CD4-positive, alpha-beta T cell treated with Interleukin-6 for 4 hours (primary cell): ENCODE measurements around the gene ALPG.
"Not testable (repeated sequence)": the region's sequence is repeated elsewhere in the genome, so short reads cannot be mapped to it uniquely, and the experiment has no call there.

Experiments used
- DNase-seq: peaks from one replicate; pipeline ENCODE4 v3.0.0-alpha.2; 2020; ENCODE audit warnings: mixed read lengths

Gene ALPG

DNA sequence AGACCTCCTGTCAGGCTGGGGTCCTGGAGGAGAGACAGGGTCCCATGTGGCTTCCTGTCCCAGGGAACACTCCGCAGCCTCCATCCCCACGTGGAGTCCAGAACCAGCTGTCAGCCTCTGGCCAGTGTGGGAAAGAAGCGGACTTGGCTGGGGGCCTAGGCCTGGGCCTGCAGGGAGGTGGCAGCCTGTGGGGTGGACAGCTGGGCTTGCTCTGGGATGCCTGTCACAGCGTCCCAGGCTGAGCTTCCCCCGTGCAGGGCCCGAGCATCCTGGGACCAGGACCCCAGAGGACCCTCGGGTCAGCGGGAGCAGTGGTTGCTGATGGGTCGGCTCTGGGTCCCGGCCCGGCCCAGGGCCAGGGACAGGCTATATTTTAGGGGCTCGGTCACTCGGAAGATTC lies 35.8 kb downstream of the ALPG start:
- not testable (repeated sequence) for DNase-seq

DNA sequence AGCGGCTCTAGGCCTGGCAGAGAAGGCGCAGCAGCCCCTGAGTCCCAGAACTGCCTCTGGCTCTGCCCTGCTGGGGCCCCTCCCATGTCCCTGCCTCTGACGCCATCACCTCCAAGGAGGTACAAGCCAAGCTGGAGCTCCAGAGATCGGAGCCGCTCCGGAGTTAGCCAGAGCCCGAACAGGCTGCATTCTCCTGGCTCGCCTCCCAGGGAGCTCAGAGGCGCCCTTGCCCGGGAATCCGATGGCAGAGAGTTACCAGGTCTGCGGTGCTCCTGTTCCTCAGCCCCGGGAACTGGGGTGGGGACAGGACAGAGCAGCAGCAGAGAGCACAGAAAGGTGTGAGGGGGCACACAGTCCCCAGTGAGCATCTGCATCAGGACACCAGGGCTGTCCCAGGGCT lies 36.4 kb downstream of the ALPG start:
- DNase-seq: not testable (repeated sequence)

DNA sequence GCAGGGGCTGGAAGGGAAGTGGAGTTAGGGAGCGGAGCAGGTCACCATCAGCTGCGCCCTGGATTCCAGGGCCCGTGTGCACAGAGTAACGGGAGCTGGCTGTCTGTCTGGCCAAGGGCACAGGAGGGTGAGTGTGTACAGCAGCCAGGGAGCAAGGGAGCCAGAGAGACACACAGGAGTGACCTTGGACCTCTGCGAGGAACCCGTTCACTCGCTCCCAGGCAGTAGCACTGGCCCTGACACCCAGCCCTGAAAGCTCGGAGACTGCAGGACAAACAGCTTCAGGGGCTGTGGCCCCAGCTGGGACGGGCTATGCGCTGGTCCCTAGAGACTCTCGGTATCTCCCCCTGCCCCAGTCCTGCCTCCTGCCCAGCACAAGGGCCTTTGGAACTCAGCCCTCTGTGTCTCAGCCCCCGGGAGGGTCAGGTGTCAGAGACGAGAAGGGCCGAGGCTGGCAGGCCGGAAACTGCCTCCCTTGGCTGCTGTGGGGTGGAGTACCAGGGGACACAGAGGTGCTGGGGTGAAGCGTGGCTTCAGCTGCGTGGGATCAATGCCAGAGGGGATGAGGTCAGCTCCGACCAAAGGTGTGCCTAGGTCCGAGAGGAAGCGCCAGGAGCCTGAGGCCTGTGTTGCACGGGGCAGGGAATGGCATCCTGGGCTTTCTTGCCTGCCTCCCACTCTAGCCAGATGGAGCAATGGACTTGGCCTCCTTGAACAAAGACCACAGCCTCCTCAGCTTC lies 37.2 kb downstream of the ALPG start:
- not testable (repeated sequence) for DNase-seq

DNA sequence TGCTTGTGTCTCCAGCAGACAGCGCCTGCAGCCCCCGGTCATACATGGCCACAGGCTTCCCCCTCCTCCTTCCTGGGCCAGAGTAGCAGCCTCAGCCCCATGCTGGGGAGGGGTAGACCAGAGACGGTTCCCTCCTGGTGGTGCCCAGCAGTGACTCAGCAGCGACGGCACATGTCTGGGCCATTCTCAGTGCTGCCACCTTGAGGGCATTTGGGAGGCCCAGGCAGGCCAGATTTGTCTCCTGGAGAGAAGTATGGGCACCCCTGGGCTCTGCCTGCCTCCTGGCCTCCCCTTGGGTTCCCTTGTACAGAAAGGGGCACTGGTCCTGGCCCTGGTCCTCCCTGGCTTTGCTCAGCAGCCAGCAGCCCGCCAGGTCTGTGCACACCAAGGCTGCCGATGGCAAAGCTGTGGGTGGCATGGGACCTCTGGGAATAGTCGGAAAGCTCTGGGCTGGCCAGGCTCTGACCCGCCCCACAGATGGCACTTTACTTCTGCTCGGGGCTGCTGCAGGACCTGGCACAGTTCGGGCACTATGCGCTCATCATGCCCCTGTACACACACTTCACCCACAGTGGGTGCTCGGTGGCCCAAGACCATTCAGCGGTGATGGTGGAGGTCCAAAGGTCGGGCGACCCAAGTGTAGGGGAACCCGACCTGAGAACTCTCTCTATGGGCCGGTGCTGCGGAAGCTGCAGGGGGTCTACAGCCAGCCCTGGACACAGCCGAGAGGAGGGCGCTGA lies 37.9 kb downstream of the ALPG start:
- DNase-seq: peak; percentile 65

DNA sequence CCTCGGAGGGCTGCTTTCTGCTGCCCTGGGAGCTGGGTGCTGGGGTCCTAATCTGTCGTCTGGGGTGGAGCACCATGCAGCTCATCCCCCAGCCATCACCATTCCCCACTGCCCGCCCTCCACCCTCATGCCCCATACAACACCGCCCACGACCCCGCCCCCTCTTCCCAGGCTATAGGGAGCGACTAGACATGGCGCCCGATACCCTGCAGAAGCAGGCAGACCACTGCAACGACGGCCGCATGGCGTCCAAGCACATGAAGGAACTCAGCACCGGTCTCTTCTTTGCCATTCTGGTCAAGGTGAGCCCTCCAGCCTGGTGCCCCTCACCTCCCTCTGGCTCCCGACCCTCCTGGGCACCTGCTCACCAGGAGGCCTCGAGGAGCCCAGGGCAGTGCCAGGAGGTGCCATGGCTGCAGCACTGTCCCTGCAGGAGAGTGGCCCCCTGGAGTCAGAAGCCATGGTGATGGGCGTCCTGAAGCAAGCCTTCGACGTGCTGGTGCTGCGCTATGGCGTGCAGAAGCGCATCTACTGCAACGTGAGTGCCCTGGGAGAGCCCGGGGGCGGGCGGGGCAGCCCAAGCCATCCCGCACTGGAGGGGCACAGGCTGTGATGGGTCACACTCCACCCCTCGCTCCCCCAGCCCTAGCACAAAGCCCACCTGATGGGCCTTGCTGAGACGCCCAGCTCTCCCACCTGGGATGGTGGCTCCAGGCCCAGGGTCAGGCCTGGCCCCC lies 38.7 kb downstream of the ALPG start:
- DNase-seq: not testable (repeated sequence)

DNA sequence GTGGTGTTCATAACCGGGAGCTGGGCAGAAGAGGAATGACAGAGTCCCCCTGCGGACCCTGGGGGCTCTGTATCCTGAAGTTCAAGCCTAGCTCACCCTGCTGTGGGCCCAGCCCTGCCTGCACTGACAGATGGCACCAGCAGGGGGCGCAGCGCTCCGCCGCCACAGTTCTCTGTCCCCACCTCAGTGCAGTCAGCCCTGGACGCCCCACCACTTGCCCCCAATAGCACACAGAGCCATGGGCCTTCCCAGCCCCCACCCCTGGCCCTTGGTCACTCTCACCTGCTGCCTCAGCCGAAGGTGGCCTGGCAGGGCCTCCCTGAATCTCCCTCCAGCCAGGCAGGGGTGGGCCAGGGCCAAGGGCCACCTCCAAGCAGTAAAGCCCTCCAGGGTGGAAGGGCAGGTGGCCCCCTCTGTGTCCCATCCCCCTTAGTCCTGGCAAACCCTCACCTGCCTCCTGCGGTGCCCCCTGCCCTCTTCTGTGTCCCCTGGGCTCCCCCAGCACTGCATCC lies 39.7 kb downstream of the ALPG start:
- not testable (repeated sequence) for DNase-seq

DNA sequence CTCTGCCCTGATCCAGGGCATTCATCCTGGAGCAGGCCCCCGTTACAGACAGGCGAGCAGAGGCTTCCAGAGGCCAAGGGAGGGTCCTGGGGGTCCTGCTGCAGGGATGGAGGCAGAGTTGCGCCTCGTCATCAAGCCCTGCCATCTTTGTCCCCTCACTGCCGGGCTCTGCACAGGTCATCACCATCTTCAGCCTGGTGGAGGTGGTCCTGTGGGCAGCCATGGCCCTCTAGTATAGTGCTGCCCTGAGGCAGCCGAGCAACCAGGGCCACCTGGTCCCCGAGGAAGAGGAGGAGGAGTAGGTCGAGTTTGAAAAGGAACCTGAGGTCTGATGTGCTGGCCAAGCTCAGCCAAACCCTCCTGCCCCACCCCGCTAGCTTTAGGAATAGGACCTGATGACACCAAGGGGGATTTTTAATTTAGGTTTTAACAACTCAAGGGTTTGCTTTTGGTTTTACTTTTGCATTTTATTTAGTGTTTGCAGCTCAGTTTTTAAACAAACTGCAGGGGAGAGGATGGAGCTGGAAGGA lies 40.5 kb downstream of the ALPG start:
- DNase-seq: no peak

DNA sequence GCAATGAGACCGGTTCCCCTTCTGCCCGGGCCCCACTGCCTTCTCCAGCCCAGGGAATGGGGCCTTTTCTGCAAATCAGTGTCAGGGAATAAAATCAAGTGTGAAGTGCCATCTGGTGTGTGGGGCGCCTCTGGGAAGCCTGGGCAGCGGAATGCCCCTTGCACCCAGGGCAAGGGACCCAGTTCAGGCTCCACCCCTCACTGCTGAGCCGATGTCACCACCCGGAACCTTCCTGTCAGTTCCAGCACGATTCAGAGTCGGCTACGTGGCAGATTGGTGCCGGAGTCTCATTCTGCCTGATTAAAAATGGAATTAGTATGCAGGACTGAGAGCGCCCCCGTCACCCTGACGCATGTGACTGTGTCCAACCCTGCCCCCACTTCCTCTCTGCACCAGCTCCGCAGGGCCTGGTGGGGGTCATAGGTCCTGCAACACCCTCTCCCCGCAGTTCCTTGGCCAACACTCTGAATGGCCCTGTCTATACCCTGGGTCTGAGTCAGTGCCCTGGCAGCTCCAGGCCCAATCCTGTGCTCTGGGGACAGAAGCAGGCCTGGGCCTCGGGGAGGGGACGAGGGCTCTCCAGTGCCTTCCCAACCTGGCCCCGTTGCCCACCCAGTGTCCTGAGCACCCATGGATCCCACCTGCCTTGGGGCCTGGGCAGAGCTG lies 41.1 kb downstream of the ALPG start:
- DNase-seq: no peak

DNA sequence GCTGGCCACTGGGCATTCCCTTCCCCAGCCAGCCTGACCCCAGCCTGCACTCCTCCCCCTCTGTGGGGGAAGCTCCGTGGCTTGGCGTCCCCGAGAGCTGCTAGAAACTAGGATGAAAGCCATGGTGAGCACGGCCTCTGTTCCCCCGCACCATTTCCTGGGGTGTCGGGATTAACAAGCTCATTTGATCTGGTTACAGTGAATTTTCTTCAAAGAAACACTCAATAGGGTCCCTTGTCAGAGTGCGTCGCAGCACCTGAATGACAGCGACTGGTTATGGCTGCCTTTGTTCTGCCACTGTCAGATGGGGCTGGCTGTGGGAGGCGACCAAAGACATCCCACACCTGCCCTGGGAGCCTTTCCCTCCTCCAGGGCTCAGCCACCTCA lies 41.7 kb downstream of the ALPG start:
- no peak for DNase-seq

DNA sequence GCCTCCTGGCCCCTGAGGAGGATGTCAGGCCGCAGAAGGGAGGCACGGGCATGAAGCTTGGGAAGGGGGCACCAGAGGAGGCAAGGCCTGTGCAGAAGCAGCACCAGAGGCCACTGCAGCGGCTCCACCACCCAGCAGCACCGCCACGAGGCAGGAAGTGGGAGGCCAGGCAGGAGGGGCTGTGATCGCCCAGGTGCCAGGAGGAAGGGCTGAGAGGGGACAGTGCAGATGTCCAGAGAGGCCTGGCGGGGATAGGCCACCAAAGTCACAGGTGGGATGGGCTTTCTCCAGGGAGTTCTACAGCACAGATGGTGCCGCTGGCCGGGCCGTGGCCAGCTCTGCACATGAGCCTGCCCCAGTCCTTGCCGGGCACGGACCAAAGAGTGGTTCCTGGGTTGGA lies 43.3 kb downstream of the ALPG start:
- DNase-seq: no peak

DNA sequence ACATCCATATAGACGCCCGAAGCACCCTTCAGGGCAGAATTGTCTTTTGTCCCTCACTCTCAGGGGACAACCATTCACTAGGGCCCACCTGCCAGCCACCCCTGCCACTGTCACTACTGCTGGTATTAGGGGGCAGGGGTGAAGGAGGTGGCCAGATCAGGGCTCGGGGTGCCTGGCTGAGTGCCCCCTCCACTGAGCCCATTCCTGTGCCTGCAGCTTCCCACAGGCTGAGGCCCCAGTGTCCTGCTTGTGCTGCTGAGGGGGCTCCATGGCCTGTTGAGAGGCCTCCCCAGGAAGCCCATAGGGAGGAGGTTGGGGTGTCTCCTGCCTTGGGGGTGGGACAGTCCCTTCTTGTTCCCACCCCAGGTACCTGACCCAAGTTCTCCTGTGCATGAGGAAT lies 45.0 kb downstream of the ALPG start:
- DNase-seq: not testable (repeated sequence)

DNA sequence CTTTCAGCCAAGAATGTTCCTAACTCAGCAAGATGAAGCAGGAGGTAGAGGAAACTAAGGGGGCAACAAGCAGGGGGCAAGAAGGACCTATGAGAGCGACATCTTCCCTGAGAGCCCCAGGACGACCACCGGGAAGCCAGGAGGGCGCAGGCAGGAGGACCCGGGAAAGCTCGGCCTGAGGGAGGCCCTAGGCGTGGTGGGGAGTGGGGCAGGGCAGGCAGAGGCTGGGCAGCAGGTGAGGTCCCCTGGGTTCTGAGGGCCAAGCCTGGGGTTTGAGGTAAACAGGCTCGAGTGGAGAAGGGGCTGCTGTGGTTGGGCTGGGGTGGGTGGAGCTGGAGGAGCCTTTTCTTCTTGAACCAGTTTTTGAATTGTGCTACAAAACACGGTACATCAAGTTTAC lies 48.0 kb downstream of the ALPG start:
- no peak for DNase-seq

DNA sequence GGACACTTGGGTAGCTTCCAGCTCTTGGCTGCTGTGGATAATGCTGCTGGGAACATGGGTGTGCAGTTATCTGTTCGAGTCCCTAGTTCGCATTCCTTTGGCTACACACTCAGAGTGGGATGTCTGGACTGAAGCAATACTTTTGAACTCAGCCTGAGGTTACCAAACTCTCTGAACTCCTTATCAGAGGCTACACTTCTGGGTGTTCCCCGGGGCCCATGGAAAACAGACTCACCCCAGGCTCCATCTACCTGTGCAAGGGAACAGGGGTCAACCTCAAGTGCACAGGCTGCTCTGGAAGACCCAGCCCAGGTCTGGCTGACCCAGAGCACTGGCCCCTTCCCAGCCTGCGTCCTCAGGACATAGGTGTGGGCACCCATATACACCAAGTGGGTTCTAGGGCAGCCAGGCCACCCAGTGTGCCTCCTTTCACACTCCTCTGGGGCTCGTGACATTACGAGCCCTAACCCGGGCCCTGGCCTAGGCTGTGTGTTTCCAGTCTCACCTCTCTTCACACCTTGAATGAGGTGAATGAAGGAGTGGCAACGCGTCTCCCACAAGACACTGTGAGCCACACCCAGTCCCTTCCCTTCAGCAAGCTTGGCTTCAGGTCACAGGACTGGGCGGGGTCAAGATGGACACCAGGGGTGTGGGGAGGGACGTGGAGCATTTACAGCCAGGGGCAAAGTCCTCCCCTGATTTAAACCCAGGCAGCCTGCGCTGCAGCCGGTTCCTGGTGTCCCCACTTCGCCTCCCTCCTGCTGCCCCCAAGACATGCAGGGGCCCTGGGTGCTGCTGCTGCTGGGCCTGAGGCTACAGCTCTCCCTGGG lies 49.0 kb downstream of the ALPG start, which contains the start of gene ALPI:
ALPI (plus strand) TSS at position 728 of the 830 bp plus-strand sequence; CDS start at position 775, 47 bp downstream.
- no peak for DNase-seq

DNA sequence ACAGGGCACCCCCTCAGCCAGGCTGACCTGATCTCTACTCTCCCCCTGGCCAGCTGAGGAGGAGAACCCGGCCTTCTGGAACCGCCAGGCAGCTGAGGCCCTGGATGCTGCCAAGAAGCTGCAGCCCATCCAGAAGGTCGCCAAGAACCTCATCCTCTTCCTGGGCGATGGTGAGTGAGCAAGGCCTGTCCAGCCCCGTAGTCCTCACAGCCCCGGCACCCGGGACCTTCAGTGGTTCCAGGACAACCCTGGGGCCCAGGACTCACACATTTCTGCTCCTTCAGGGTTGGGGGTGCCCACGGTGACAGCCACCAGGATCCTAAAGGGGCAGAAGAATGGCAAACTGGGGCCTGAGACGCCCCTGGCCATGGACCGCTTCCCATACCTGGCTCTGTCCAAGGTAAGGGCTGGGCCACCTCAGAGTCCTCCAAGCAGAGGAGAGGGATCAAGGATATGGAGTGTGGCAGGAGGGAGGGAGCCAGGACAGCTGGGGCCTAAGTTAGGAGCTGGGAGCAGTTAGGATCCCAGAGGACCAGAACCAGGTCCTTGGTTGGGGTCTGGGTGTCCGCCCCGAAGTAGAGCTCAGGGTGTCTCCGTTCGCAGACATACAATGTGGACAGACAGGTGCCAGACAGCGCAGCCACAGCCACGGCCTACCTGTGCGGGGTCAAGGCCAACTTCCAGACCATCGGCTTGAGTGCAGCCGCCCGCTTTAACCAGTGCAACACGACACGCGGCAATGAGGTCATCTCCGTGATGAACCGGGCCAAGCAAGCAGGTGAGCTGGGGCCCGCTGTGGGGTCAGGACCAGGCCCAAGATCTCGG lies 49.9 kb downstream of the ALPG start:
- DNase-seq: no peak

DNA sequence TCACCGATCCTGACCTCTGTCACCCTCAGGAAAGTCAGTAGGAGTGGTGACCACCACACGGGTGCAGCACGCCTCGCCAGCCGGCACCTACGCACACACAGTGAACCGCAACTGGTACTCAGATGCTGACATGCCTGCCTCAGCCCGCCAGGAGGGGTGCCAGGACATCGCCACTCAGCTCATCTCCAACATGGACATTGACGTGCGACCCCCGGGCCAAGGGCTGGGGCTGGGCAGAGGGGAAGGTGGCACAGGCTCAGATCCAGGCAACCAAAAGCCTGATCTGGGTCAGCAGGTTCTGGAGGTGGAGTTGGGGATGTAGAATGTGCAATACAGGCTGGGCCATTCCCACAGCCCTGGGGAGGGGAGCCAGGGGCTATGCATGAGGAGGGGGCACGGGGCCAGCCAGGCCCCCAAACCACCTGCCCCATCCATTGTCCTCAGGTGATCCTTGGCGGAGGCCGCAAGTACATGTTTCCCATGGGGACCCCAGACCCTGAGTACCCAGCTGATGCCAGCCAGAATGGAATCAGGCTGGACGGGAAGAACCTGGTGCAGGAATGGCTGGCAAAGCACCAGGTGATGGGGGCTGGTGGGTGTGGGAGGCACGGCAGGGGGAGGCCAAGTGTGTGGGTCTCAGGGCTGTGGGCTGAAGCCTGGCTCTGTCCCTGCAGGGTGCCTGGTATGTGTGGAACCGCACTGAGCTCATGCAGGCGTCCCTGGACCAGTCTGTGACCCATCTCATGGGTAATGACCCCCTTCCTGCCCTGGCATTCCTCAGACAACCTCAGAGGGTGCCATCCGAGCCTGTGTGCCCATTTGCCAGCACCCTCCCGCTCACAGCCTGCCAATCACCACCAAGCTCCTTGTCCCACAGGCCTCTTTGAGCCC lies 50.7 kb downstream of the ALPG start:
- no peak for DNase-seq

DNA sequence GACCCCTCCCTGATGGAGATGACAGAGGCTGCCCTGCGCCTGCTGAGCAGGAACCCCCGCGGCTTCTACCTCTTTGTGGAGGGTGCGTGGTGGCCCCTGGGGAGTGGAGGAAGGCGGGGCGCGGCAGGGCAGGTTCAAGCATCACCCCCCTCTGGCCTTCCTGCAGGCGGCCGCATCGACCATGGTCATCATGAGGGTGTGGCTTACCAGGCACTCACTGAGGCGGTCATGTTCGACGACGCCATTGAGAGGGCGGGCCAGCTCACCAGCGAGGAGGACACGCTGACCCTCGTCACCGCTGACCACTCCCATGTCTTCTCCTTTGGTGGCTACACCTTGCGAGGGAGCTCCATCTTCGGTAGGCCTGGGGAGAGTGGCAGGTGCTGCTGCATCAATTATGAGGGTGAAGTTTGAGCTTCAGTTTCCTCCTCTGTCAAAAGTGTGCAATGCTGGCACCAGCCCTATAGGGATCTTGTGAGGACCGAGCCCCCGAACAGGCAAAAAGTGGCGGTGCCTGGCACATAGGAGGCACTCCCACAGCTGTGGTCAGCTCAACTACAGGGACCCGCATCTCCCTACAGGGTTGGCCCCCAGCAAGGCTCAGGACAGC lies 51.5 kb downstream of the ALPG start:
- DNase-seq: no peak

DNA sequence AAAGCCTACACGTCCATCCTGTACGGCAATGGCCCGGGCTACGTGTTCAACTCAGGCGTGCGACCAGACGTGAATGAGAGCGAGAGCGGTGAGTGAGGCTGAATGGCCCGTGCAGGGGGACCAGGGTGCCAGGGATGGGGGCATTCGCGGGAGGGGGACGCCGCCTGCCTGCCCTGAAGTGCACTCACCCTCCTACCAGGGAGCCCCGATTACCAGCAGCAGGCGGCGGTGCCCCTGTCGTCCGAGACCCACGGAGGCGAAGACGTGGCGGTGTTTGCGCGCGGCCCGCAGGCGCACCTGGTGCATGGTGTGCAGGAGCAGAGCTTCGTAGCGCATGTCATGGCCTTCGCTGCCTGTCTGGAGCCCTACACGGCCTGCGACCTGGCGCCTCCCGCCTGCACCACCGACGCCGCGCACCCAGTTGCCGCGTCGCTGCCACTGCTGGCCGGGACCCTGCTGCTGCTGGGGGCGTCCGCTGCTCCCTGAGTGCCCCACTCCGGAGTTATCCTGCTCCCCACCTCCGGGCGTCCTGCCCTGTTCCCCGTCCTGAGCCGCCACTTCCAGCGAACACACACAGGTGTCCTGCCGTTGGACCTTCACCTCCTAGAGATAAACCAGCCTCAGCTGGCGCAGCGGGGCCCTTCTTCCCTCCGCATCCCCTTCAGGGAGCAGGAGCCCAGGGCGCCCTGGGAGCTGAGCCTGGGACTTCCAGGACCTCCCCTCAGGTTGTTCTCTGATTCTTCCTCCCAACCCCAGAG lies 52.2 kb downstream of the ALPG start:
- no peak for DNase-seq

DNA sequence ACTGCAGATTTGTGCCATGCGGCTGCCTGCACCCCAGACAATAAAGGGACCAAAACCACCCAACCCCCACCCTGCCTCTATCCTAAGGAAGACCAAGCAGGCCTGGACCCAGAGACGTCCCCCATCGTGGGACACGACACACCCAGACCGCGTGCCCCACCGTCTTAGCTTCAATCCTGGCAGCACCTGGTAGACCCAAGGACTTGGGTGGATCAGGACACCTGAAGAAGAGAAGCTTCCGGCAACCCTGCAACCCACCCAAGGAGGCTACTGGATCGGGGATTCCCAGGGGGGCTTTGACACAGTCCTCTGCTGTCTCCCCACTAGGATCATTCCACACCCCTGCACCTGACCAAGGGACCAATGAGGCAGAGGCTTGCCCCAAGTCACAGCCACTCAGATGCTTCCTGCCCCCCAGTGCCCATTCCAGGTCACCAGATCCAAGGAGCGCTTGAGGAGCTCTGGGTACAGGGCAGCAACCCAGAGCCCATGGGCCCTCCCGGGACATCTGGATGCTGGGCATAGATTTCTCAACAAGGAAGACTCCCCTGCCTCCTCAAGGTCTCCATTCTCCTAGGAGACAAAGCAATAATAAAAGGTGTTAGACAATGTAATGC lies 52.9 kb downstream of the ALPG start:
- DNase-seq: no peak
